Kidney tubule cell (primary cell): Measurements from ENCODE around the gene ACAA2.

Experiments
- DNase-seq: peaks from one replicate; pipeline ENCODE4 v3.0.0-alpha.2; 2018; ENCODE audit warnings: low spot score

ACAA2 gene

GRCh38 chr18:49844903-49845302 is 31.6 kb upstream of the ACAA2 start:
- DNase-seq = no peak

GRCh38 chr18:49843778-49844625 is 30.7 kb upstream of the ACAA2 start:
- no peak for DNase-seq

GRCh38 chr18:49843131-49843530 is 29.8 kb upstream of the ACAA2 start:
- no peak for DNase-seq

- DNase-seq = no peak
Measured at GRCh38 chr18:49842656-49843055, 29.3 kb upstream of the ACAA2 start.

GRCh38 chr18:49841236-49842217 is 28.2 kb upstream of the ACAA2 start:
- DNase-seq = no peak

- peak; percentile 94 for DNase-seq
Measured at GRCh38 chr18:49839012-49839411, 25.7 kb upstream of the ACAA2 start.

- DNase-seq = no peak
Measured at GRCh38 chr18:49838381-49838780, 25.0 kb upstream of the ACAA2 start.

GRCh38 chr18:49837889-49838288 is 24.6 kb upstream of the ACAA2 start:
- no peak for DNase-seq

GRCh38 chr18:49837316-49837835 is 24.0 kb upstream of the ACAA2 start:
- peak; percentile 57 for DNase-seq

GRCh38 chr18:49835405-49835804 is 22.1 kb upstream of the ACAA2 start:
- DNase-seq = no peak

- peak; percentile 15 for DNase-seq
Measured at GRCh38 chr18:49834258-49834657, 20.9 kb upstream of the ACAA2 start.

GRCh38 chr18:49833814-49834213 is 20.5 kb upstream of the ACAA2 start:
- DNase-seq = no peak

- DNase-seq = no peak
Measured at GRCh38 chr18:49832221-49832647, 18.9 kb upstream of the ACAA2 start.

- no peak for DNase-seq
Measured at GRCh38 chr18:49827996-49828395, 14.7 kb upstream of the ACAA2 start.

GRCh38 chr18:49819823-49820671 is 6.7 kb upstream of the ACAA2 start:
- no peak for DNase-seq

GRCh38 chr18:49819071-49819662 is 5.8 kb upstream of the ACAA2 start:
- no peak for DNase-seq

GRCh38 chr18:49817947-49818346 is 4.6 kb upstream of the ACAA2 start:
- DNase-seq = no peak

- DNase-seq = no peak
Measured at GRCh38 chr18:49815927-49816326, 2.6 kb upstream of the ACAA2 start.

- DNase-seq = peak; percentile 52
Measured at GRCh38 chr18:49814147-49814499, 790 bp upstream of the ACAA2 start.

GRCh38 chr18:49813069-49813318 is 339 bp downstream of the ACAA2 start:
- no peak for DNase-seq

GRCh38 chr18:49812286-49813068 is 856 bp downstream of the ACAA2 start:
- DNase-seq = peak; percentile 45
